ENCODE data around the gene NHERF2.

DNA sequence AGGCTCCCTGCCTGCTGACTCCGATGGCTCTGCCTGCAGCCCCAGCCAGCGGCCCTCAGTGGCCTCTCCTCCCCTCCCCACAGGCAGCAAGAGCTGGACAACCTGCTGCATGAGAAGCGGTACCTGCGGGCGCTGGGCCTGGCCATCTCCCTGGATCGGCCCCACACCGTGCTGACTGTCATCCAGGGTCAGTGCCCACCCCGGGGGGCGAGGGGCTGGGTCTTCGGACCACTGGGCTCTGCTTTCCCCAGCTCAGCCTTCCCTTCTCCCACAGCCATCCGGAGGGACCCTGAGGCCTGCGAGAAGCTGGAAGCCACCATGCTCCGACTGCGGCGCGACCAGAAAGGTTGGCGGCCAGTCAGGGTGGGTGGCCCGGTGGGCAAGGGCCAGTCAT, 48.8 kb upstream of the NHERF2 start:
- TF ChIP-seq RCOR1 (IDR thresholded peaks at IDR 0.05; ENCODE audit: insufficient replicate concordance, low read length): no peak
- TF ChIP-seq RFX5 (IDR thresholded peaks at IDR 0.05; ENCODE audit: low read depth, low read length): no peak
- TF ChIP-seq, protein P1, sequence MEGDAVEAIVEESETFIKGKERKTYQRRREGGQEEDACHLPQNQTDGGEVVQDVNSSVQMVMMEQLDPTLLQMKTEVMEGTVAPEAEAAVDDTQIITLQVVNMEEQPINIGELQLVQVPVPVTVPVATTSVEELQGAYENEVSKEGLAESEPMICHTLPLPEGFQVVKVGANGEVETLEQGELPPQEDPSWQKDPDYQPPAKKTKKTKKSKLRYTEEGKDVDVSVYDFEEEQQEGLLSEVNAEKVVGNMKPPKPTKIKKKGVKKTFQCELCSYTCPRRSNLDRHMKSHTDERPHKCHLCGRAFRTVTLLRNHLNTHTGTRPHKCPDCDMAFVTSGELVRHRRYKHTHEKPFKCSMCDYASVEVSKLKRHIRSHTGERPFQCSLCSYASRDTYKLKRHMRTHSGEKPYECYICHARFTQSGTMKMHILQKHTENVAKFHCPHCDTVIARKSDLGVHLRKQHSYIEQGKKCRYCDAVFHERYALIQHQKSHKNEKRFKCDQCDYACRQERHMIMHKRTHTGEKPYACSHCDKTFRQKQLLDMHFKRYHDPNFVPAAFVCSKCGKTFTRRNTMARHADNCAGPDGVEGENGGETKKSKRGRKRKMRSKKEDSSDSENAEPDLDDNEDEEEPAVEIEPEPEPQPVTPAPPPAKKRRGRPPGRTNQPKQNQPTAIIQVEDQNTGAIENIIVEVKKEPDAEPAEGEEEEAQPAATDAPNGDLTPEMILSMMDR (conservative IDR thresholded peaks at IDR 0.05; ENCODE audit: low read depth, low read length): no peak
- no peak for TF ChIP-seq NFE2L2 (IDR thresholded peaks at IDR 0.05; ENCODE audit: low read depth, low read length)
